Tibial nerve (tissue), 4 donors: ENCODE data around the gene EYS. TPM values are rescaled to one million over a fixed set of nuclear protein-coding genes. Genes with fewer than 3 reads are reported as not detected.
"Not testable (repeated sequence)": the region's sequence is repeated elsewhere in the genome, so short reads cannot be mapped to it uniquely, and the experiment has no call there.

Experiments
- DNase-seq, 2 donors: peaks; one replicate each; pipeline ENCODE4 v3.0.0-alpha.2; 2019; ENCODE audit warnings: low spot score in 2 of 2
- H3K27ac ChIP-seq, 4 donors: fragments of 200-600 bp; sonication (generic) in 3 of 4; one replicate each; pipeline ENCODE4 v1.5.1; 2017 to 2019; ENCODE audit warnings: mild to moderate bottlenecking in 1 of 4
- H3K27me3 ChIP-seq, 2 donors: fragments of 200-600 bp; sonication (generic) in 1 of 2; one replicate each; pipeline versions ENCODE4 v1.5.1 to v1.6.0; 2017 to 2019
- H3K36me3 ChIP-seq, 3 donors: fragments of 200-600 bp; sonication (generic); one replicate each; pipeline ENCODE4 v1.5.1; 2018 to 2019
- H3K4me1 ChIP-seq, 4 donors: fragments of 200-600 bp; sonication (generic) in 3 of 4; one replicate each; pipeline ENCODE4 v1.5.1; 2017 to 2019
- H3K4me3 ChIP-seq, 4 donors: fragments of 200-600 bp; sonication (generic) in 3 of 4; one replicate each; pipeline ENCODE4 v1.5.1; 2017 to 2019; ENCODE audit warnings: mild to moderate bottlenecking in 1 of 4, moderate library complexity in 1 of 4
- H3K9me3 ChIP-seq, 4 donors: fragments of 200-600 bp; sonication (generic) in 3 of 4; one replicate each; pipeline ENCODE4 v1.5.1; 2017 to 2019
- EP300 ChIP-seq, 2 donors: sonication (generic); formaldehyde crosslinking; IDR thresholded peaks; one replicate each; pipeline ENCODE4 v1.6.1; 2017; ENCODE audit warnings: antibody characterized with exemption in 2 of 2, mild to moderate bottlenecking in 1 of 2
- POLR2A ChIP-seq, 2 donors: fragments of 450-650 bp; IDR thresholded peaks; one replicate each; pipeline ENCODE4 v1.6.1; 2017; ENCODE audit warnings: antibody characterized with exemption in 2 of 2, mild to moderate bottlenecking in 2 of 2, moderate library complexity in 2 of 2
- WGBS, 2 donors: methylation state at CpG; one replicate each; pipeline ENCODE4 v1.1.5; 2018; 5-methylcytosine and 5-hydroxymethylcytosine counted together
- total RNA-seq, 4 donors: library from RNA; depleted of rRNA; stranded (reverse); fragments of >200 nt; gene quantifications; one replicate each; pipeline ENCODE4 v1.1.0, GENCODE V29; 2016
- TF ChIP-seq, protein P1 (sequence below), 5 experiments: fragments of 200-600 bp in 3 of 5; fragments of 450-650 bp in 2 of 5; sonication (generic) in 3 of 5; IDR thresholded peaks; one replicate each; pipeline ENCODE4 v1.5.1; 2016 to 2019; ENCODE audit warnings: antibody characterized with exemption in 5 of 5, mild to moderate bottlenecking in 3 of 5, moderate library complexity in 2 of 5

The EYS gene
- total RNA-seq, 4 donors from 2014 or later = under 0.01 to 4.5 (median 0.39) TPM; not detected in 1

GRCh38 chr6:64483956-64484499, 1223.0 kb downstream of the EYS start:
- H3K36me3 ChIP-seq = no peaks in the 10 kb centered on the region
- H3K4me3 ChIP-seq = no peak overlapping the region
- no peak for TF ChIP-seq POLR2A (IDR thresholded peaks at IDR 0.05)
- TF ChIP-seq EP300 (IDR thresholded peaks at IDR 0.05) = no peak
- TF ChIP-seq, protein P1, sequence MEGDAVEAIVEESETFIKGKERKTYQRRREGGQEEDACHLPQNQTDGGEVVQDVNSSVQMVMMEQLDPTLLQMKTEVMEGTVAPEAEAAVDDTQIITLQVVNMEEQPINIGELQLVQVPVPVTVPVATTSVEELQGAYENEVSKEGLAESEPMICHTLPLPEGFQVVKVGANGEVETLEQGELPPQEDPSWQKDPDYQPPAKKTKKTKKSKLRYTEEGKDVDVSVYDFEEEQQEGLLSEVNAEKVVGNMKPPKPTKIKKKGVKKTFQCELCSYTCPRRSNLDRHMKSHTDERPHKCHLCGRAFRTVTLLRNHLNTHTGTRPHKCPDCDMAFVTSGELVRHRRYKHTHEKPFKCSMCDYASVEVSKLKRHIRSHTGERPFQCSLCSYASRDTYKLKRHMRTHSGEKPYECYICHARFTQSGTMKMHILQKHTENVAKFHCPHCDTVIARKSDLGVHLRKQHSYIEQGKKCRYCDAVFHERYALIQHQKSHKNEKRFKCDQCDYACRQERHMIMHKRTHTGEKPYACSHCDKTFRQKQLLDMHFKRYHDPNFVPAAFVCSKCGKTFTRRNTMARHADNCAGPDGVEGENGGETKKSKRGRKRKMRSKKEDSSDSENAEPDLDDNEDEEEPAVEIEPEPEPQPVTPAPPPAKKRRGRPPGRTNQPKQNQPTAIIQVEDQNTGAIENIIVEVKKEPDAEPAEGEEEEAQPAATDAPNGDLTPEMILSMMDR (IDR thresholded peaks at IDR 0.05) = no peak
- no peaks in the 10 kb centered on the region for H3K27me3 ChIP-seq
- H3K9me3 ChIP-seq = no peaks in the 10 kb centered on the region
- H3K27ac ChIP-seq = no peak overlapping the region
- DNase-seq = no peak
- H3K4me1 ChIP-seq = no peaks in the 10 kb centered on the region
- 89 to 92% methylated on average over 2 of the region's 2 CpGs for WGBS, 2 donors

DNA sequence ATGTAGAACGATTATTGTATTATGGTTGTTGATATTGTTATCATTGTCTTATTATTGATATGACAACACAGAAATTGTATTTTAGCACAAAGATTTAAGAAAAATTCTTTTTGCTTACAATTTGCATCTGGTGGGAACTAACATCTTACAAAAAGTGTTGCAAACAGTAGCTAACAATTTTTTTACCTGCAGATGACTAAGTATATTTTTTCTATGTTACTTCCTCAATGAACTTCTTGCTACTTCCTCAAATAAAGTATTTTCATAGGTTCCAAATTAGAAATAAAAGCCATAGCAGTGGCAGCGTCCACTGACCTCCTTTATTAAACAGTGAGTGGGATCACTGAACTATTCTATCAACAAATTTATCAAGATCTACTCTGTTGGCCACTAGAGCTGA, 1224.4 kb downstream of the EYS start:
- Histone ChIP-seq H3K4me1 (peaks cover 0 to under 1% (median 0%) of the 10 kb centered on the region in 4 donors), H3K9me3 (no peaks in the 10 kb centered on the region), H3K27ac (no peak overlapping the region), H3K4me3 (no peak overlapping the region), H3K36me3 (no peaks in the 10 kb centered on the region), H3K27me3 (no peaks in the 10 kb centered on the region)
- 81 to 87% methylated on average over 2 of the region's 2 CpGs for WGBS, 2 donors
- TF ChIP-seq EP300 (IDR thresholded peaks at IDR 0.05) (no peak), POLR2A (IDR thresholded peaks at IDR 0.05) (no peak)
- TF ChIP-seq, protein P1 (IDR thresholded peaks at IDR 0.05) = no peak
- DNase-seq = no peak

DNA sequence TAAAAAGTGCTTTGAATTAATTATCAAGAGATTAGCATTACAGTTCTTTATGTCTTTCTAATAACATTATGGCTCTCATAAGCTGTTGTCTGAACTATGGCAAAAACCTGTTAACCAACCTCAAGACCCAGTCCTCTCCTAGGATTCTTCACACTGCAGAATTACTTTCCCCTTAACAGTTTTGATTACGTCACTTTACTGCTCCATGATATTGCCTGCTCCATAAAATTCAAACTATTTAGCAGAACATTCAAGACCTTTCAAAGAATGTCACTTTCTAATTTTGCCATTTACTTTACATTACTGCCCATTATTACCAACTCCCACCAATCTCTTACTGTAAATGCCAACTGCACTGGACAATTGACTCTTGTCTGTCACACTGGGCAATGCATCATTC, 1227.9 kb downstream of the EYS start:
- WGBS, 2 donors = 52 to 58% methylated on average over 1 of the region's 1 CpG
- no peak overlapping the region for H3K27ac ChIP-seq
- H3K4me3 ChIP-seq = no peak overlapping the region
- H3K9me3 ChIP-seq = no peaks in the 10 kb centered on the region
- TF ChIP-seq POLR2A (IDR thresholded peaks at IDR 0.05) = no peak
- no peak for TF ChIP-seq EP300 (IDR thresholded peaks at IDR 0.05)
- TF ChIP-seq, protein P1 (IDR thresholded peaks at IDR 0.05) = no peak
- no peak for DNase-seq
- no peaks in the 10 kb centered on the region for H3K36me3 ChIP-seq
- H3K4me1 ChIP-seq = peaks cover 0 to 6% (median 0%) of the 10 kb centered on the region in 4 donors
- H3K27me3 ChIP-seq = no peaks in the 10 kb centered on the region

DNA sequence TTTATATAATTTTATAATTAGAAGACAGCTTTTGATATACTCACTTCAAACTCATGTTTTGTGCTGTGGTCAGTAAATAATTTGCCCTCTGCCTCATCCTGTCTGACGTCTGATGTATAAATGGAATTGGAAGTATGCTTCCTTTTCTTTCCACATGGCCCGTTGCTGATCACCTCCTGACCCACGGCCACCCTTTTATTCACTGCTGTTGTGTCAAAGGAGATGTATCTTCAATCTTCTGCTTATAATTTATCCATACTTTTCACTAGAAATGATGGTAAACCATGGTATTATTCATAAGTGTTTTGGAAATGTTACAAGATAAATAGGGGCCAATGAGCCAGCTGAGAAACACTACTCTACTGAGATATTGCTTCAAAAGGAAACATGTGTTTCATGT, 1229.6 kb downstream of the EYS start:
- Histone ChIP-seq H3K4me1 (peaks cover 0 to 6% (median 0%) of the 10 kb centered on the region in 4 donors), H3K4me3 (no peak overlapping the region), H3K9me3 (no peaks in the 10 kb centered on the region), H3K27ac (no peak overlapping the region), H3K36me3 (no peaks in the 10 kb centered on the region), H3K27me3 (no peaks in the 10 kb centered on the region)
- DNase-seq = no peak
- TF ChIP-seq, protein P1 (IDR thresholded peaks at IDR 0.05) = no peak
- TF ChIP-seq POLR2A (IDR thresholded peaks at IDR 0.05) (no peak), EP300 (IDR thresholded peaks at IDR 0.05) (no peak)
- WGBS, 2 donors = 27 to 32% methylated on average over 3 of the region's 3 CpGs

- TF ChIP-seq POLR2A (IDR thresholded peaks at IDR 0.05) (no peak), EP300 (IDR thresholded peaks at IDR 0.05) (no peak)
- TF ChIP-seq, protein P1 (IDR thresholded peaks at IDR 0.05) = no peak
- Histone ChIP-seq H3K36me3 (no peaks in the 10 kb centered on the region), H3K27ac (no peak overlapping the region), H3K4me1 (peaks cover 0 to 6% (median 0%) of the 10 kb centered on the region in 4 donors), H3K27me3 (no peaks in the 10 kb centered on the region), H3K9me3 (no peaks in the 10 kb centered on the region), H3K4me3 (no peak overlapping the region)
- DNase-seq = no peak
- 31 to 34% methylated on average over 2 of the region's 2 CpGs for WGBS, 2 donors
These were observed 1230.1 kb downstream of the EYS start for GRCh38 chr6:64476935-64477334.

- 72 to 79% methylated on average over 12 of the region's 12 CpGs for WGBS, 2 donors
- not testable (repeated sequence) for H3K9me3 ChIP-seq, H3K36me3 ChIP-seq, H3K27ac ChIP-seq, H3K4me1 ChIP-seq, DNase-seq, H3K4me3 ChIP-seq, H3K27me3 ChIP-seq
These were observed 1237.6 kb downstream of the EYS start for GRCh38 chr6:64469405-64469804.
